HL-60/S4 (cell line): ENCODE measurements around the gene OPA3.
"Not testable (repeated sequence)": the region's sequence is repeated elsewhere in the genome, so short reads cannot be mapped to it uniquely, and the experiment has no call there.

Experiments used
- in situ Hi-C: fragments of 300-500 bp; cut with MboI; formaldehyde crosslinking; loops from 2 replicates; pipeline ENCODE4 v1.14.3; 2022; ENCODE audit warnings: low sequenced_read_pairs

OPA3 gene

DNA sequence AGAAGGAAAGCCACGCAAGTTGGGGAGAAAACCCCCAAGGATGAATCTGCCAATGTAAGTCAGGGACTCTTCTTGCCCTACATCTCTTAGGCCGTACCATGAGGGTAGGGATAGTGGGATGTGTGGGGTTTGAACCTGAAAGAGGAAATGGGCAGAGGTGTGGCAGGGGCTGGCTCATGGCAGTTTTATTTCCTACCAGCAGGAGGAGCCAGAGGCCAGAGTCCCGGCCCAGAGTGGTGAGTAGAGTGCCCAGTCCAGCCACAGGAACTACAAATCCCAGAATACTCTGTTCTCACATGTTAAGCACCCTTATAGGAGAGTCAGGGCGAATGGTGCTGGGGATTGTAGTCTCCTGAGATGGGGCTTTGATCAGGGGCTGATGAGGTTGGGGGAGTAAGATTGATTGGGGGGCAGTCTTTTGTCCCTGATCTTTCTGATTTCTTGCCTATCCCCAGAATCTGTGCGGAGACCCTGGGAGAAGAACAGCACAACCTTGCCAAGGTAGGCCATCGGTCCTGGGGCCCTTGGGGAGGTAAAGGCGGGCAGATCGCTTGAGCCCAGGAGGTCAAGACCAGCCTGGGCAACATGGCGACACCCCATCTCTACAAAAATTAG is 60.9 kb downstream of the OPA3 start:
- in situ Hi-C loops, result no loop called here

DNA sequence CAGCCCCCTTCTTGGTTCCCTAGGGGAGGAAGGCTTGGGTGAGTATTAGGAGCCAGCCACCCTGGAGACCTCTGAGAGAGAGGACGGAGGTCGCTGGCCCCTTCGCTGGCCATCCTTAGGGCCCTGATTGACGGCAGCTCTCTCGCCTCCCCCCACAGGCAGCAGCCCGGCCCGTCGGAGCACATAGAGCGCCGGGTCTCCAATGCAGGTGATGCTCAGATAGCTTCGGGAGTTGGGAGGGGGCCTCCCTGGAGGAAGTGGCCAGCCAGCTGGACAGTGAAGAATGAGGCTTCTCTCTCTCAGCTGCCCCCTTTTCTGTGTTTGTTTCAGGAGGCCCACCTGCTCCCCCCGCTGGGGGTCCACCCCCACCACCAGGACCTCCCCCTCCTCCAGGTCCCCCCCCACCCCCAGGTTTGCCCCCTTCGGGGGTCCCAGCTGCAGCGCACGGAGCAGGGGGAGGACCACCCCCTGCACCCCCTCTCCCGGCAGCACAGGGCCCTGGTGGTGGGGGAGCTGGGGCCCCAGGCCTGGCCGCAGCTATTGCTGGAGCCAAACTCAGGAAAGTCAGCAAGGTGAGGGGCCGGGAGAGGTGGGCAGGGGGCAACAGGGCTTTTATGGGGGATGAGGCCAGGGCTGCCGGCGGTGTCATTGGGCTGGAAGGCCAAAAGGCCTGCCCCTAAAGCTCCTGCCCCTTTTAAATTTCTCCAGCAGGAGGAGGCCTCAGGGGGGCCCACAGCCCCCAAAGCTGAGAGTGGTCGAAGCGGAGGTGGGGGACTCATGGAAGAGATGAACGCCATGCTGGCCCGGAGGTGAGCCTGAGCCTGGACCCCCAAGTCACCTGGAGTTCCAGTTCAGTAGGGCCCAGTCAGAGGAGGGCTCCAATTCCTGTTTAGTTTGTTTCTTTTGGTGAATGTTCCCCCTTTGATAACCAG is 62.3 kb downstream of the OPA3 start:
- in situ Hi-C loops, result no loop called here

DNA sequence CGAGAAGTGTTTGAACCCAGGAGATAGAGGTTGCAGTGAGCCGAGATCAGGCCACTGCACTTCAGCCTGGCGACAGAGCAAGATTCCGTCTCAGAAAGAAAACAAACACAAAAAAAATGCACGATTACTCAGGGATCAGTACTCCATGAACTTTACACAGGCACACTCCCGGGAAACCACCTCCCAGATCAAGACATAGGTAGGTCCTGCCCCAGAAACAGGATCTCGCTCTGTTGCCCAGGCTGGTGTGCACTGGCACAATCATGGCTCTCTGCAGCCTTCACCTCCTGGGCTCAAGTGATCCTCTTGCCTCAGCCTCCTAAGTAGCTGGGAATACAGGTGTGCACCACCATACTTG is 66.2 kb downstream of the OPA3 start:
- in situ Hi-C loops, result no loop called here

DNA sequence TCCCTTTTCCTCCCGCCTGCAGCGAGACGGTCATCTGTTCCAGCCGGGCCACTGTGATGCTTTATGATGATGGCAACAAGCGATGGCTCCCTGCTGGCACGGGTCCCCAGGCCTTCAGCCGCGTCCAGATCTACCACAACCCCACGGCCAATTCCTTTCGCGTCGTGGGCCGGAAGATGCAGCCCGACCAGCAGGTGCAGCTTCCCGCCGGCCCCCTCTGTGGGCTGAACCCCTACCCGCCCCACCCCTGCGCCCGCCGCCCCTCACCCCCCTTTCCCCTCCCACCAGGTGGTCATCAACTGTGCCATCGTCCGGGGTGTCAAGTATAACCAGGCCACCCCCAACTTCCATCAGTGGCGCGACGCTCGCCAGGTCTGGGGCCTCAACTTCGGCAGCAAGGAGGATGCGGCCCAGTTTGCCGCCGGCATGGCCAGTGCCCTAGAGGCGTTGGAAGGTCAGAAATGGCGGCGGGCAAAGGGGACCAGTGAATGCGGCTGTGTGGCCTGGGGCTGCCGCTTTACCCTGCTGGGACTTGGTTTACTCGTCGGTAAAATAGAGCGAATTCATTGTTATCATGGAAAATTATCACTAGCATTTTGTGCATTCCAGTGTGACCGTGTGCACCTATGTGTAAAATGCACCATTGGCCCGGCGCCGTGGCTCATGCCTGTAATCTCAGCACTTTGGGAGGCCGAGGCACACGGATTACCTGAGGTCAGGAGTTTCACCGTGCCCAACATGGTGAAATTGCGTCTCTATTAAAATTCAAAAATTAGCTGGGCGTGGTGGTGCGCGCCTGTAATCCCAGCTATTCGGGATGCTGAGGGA is 66.7 kb downstream of the OPA3 start:
- in situ Hi-C loops, result no loop called here

DNA sequence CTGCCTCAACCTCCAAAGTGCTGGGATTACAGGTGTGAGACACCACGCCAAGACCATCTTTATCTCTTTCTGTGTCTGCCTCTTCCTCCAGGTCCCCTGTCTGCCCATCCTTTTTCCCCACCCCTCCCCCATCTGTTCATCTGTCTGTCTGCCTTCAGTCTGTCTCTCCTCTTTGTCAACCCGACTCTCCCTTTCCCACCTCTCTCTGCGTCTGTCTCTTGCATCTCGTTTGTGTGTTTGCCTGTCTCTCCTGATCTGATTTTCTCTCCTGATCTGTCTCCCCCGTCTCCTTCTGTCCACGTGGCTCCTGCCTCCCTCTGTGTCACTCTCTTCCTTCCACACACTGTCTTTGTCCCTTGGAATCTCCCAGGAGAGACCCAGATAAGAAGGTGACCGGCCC is 67.4 kb downstream of the OPA3 start:
- in situ Hi-C loops, result no loop called here

DNA sequence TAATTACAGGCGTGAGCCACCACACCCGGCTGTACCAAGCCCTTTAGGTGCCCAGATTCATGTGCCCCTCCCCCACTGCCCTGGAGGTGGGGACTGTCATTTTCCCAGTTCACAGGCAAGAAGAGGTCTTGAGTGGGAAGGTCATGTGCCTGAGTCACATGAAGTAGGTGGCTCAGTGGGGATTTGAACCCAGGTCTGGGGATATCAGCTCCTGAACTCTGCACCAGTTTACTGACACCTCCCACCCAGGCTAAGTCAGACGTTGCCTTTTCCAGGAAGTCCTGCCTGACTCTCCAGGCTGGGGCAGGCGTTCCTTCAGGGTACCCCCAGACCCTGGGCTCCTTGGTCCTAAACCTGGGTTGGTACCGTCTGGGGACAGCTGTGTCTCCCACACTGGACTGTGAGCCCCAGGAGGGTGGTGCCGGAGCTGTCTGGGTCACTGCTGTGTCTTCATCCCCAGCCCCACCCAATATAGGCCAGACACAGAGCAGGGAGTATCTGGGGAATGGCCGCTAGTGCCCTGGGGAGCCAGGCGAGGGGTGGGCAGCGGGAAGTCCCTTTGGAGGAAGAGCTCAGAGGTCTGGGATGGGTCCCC is 68.7 kb downstream of the OPA3 start:
- in situ Hi-C loops, result no loop called here

DNA sequence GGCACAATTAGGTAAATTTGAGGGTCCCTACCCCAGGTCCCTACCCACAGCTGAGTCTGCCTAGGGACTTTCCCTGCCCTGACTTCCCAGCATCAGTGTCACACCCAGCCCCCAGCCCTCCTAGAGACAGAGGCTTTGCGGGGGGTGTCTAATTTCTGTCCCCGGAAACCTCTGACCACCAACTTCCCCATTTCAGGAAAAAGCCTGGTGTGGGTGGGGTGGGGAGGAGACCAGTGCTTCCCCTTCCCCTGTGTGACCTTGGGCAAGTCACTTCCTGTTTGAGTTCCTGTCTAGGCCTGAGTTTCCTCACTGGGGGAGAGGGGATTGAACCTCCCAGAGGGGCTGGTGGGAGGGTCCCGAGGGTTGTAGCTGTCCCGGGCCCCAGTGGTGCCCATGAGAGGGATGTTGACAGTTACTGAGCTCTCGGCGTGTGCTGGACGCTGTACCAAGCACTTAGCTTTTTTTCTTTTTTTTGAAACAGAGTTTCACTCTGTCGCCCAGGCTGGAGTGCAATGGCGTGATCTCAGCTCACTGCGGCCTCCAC is 69.4 kb downstream of the OPA3 start:
- in situ Hi-C loops, result no loop called here

DNA sequence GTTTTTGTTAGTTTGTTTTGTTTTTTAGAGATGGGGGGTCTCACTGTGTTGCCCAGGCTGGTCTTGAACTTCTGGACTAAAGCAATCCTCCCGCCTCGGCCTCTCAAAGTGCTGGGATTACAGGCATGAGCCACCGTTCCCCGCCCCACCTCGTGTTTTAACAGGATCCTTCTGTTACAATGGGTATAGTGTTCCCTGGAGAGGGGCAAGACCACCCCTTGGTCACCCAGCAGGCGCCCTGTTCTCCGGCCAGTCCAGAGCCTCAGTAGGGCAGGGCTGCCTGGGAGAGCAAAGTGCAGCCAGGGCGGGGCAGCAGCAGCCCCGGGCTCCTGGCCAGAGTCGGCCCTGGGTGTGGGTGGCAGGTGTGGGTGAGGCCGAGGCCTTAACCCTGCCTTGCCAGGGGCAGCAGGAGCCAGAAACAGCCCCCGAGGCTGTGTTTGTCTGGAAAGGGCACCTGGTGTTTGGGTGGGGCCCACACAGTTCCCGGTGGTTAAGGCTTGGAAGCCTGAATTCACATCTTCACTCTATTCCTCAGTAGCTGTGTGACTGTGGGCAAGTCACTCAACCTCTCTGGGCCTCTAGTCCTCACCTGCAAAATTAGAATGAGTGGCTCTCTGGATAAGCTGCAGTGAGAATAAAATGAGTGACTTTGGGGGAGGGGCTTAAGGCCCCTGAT is 70.1 kb downstream of the OPA3 start:
- in situ Hi-C loops, result no loop called here

DNA sequence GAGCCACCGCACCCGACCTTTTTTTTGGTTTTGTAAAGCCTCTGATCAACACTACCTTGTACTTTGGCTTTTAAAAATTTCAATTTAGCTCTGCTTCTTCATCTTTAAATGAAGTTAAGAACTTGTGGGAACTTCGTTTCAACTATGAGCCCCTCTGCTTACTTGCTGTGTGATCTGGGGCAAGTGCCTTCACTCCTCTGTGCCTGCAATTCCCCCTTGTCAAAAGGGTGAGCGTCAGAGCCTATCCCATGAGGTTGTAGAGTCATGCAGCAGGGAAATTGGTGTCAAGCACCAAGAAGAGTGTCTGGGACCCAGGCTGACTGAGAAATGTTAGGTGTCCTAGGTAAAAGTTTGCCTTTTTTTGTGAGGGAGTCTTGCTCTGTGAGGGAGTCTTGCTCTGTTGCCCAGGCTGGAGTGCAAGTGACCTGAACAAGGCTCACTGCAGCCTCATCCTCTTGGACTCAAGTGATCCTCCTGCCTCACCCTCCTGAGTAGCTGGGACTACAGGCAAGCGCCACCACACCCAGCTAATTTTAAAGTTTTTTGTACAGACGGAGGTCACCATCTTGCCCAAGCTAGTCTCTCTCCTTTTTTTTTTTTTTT is 71.6 kb downstream of the OPA3 start:
- in situ Hi-C loops, result no loop called here

DNA sequence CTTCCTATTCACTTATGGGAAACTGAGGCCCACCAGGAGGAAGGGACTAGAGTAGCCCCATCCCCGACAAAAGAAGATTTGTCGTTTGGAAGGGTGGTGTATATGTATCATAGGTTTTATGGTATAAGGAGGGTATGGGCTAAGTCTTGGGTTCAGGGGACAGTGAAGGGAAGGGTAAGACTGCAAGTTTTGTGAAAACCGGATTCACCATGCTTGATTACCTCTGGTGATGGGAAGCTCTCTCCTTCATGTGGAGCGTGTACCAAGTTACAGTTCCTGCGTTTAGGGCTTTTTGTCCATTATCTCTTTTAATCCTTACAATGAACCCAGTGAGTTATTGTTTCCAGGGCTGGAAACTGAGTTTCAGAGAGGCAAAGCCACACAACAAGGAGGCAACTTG is 73.5 kb downstream of the OPA3 start:
- in situ Hi-C loops, result no loop called here

DNA sequence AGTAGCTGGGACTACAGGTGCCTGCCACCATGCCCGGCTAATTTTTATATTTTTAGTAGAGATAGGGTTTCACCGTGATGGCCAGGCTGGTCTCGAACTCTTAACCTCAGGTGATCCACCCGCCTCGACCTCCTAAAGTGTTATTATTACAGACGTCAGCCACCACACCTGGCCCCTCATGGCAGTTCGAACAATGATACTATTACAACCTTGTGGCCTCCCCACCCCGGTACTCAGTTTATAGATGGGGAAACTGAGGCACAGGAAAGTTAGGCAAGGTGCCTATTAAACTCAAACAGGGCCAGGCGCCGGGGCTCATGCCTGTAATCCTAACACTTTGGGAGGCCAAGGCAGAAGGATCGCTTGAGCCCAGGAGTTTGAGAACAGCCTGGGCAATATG is 74.2 kb downstream of the OPA3 start:
- in situ Hi-C loops, result not testable (repeated sequence)

DNA sequence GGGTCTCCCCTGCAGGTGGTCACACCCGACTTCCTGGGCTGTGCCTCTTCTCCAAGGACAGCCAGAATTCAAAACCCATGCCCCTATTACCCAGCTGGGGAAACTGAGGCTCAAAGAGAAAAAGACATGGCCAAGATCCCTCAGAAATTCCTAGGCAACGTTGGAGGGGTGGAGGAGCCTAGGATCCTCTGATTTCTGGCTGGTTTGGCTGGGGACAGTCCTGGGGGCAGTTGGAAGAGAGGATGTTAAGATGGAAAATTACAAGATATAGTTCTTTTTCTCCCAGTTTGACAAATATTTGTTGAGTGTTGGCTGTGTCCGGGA is 74.9 kb downstream of the OPA3 start:
- in situ Hi-C loops, result no loop called here

DNA sequence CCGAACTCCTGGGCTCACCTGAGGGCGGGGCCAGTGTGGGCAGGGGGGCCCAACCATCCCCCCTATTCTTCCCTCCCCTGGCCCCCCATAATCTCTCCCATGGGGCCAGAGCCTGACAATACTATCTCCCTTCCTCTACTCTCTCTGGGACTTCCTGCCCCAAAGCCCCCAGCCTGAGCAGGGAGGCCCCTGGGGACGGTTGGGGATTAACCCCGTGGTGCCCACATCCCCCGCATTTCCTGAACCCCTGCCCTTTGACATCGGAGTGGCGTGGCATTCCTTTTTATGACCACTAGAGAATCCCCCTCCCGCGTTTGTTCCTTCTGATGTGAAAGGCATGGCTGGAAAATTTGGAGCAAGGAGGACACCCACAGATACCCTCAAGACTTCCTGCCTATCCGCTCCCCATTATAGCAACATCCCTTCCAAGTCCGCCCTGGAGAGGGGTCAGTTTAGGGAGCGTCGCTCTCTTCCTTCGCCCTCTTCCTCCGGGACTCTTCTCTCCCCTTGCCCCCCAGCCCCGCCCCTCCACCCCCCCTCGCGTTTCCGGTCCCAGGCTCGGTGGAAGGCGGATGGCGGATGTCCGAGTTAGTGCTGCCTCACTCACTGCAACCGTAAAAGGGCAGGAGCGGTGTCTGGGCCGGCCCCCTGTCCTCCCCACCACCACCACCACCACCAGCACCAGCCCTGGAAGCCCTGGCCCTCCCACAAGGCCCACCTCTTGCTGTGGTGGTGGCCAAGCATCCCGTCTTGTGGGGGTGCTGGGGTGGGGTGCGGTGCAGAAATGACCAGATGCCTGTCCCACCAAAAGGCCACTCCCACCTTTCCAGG is 75.5 kb downstream of the OPA3 start:
- in situ Hi-C loops, result no loop called here

DNA sequence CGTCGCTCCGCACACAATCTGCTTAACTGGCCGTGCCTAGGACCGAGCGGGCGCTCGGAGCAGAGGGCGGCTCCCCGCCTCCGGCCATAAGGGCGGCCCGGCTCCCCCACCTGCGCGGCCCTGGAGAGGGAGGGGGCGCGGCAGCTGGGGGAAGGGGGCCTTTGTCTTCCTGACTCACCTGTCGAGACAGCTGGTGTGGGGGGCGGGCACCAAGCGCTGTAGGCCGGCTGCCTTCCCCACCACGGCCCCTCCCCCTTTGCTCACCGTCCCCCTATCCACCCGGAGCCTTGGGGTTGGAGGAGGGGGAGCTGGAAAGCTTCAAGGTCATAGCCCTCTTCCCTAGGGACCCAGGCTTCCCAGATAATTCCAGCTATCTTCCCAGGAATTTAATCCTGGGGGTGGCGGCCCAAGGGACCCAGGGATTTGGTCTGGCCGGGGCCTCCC is 76.2 kb downstream of the OPA3 start:
- in situ Hi-C loops, result no loop called here

DNA sequence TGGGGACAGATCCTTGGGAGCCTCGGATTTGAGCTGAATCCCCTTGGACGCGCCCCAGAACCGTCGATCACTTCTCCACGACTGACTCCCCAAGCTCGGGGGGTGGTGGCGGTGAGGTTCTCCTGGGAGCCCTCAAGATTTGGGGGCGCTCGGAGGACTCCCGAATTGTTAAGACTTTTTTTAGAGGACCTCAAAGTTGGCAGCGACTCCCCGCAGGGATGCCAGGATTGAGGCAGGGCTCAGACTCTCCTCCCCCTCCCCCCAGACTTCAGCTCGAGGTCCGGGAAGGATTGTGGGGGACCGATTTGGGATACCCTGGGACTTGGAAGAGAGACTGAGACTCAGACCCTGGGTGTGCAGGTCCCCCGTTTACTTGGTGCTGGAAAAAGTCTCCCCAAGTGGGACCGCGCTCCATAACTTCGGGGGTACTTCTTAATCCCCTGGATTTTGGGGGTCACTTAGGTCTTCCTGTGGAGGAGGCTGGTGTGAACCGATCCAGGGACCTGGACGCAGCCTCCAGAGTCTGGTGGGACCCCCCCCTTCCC is 76.7 kb downstream of the OPA3 start:
- in situ Hi-C loops, result no loop called here

DNA sequence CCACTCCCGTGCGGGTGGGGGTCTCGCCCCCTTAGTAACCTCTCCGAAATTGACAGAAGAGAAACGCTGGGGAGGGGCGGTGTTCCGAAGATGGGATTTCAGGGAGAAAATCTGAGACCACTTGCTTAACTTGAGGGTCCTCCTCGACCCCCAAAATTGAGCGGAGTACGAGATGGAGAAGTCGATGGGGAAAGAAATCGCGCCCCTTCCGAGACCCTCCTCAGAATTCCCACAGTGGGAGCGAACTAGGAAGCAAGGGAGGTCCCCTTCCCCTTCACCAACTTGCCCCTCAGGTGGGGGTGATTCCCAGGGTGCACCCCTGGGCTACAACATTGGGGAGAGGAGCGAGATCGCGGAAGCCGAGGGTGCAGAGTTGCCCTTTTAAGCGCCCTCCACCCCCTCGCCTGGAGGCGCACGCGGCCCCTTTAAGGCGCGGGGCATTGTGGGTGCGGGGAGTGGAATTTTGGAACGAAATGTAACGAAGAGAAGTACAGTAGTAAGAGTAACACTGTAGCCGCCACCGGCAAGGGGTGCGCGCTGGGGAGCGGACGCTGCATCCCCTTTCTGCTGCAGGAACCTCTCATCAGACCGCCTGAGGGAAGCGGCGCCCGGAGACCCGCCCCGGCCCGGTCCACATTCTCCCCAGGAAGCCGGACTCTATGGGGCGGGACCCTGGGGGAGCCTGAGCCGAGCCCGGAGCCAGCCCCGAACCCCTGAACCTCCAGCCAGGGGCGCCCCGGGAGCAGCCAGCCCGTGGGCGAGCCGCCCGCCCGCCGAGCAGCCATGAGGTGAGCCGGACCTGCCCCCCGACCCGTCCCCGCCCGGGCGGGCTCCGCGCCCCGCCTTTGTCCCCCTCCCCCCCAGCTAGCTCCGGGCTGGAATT is 77.4 kb downstream of the OPA3 start, which contains the start of gene VASP:
TSS of gene VASP (plus strand) at position 491 of the 883 bp plus-strand sequence. CDS start at position 784, 293 bp downstream.
- in situ Hi-C loops, result no loop called here

DNA sequence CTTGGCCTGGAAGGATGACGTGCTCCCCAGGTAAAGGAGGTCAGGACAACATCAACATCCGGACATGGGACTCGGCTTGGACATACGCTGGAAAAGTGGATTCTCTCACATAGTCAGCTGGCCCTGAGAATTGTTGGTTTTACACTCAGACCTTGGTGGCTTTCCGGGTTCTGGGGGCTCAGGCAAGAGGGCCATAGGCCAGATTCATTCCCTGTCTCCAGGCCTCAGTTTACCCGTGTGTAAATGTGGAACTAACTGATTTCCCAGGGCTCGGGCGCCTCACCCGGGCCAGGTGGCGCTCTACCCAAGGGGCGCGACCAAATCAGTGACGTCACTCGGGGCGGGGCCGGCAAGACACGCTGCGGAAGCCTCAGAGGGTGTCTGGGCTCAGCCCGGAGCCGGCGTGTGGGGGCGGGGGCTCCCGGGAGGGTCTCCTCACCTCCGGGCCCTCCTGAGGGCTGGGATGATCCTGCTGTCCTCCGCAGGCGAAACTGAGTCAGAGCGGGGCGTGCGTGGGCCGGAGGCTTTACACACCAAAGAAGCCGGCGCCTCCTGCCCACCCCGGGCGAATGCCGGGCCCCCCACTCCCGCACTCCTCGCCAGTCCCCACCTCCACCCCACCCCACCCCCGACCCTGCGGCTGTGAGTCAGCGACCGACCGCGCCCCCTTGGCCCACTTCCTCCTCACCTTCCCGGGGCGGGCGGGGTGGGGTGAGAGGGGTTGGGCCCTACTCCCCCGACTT is 78.2 kb downstream of the OPA3 start:
- in situ Hi-C loops, result no loop called here
